GM12875 (cell line): ENCODE data around the gene ZNF804B.

Experiments used
- H3K4me3 ChIP-seq: one replicate; pipeline ENCODE4 v1.5.1; 2011; ENCODE audit warnings: low read depth, low read length, control low read depth
- CTCF ChIP-seq: IDR thresholded peaks from 2 replicates; pipeline ENCODE4 v1.5.1; 2011; ENCODE audit warnings: low read depth, mild to moderate bottlenecking, control low read depth, inconsistent platforms, low read length, moderate library complexity, borderline replicate concordance; ENCODE audit not compliant: insufficient read depth

Gene ZNF804B

DNA sequence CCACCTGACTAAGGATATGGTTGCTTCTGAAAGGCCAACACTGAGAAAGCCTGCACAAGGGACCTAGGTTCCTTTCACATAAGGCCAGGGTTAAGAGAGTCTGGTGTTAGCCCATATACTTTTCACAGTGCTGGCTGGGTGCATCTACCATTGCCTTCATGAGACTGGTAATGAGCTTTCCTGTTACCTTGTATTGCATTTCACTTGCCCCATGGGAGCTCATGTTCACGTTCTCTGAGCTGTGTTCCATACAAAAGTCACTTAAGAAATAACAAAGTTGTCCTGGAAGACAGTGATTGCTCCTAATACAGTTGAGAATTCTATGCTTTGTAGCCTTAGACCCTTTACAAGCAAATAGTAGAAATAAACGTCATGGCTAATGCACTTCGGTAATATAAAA lies 373.9 kb downstream of the ZNF804B start:
- H3K4me3 ChIP-seq: no peak overlapping the region
- TF ChIP-seq CTCF: no peak

DNA sequence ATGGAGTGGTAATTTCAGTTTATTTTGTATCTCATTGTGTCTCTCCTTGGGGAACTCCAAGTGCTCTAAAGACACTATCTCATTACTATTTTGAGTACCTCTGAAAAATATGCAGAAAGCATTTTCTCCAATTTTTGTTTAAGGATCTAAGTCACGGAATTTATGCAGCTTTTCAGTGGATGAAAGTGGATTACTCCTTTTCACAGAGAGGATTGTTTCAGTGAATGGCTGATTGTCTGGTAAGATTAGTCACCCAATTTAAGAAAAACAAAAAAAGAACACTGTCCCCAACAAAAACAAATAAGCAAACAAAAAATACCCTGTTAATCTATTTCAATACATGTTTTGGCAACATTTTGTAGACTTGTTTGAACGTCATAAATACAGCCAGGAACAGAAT lies 374.3 kb downstream of the ZNF804B start:
- no peak for TF ChIP-seq CTCF
- no peak overlapping the region for H3K4me3 ChIP-seq

GRCh38 chr7:89145801-89146200 lies 386.3 kb downstream of the ZNF804B start:
- no peak overlapping the region for H3K4me3 ChIP-seq
- no peak for TF ChIP-seq CTCF

DNA sequence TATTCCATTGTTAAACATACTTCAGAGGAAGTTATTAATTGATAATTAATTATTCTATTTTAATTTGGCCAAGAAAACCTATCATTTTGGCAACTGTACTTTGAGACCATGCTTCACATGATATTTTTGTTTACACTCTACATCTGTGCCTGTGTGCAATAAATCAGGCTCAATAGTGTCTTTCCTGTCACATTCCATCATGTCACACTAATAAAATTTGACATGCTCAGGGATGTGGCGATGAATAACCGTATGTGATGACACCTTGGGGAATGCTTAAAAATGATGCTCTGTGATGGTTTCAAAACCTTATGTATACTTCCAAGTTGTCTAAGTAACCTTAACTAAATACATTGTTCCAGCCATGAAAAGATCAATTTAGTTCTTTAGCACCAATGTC lies 400.6 kb downstream of the ZNF804B start:
- no peak overlapping the region for H3K4me3 ChIP-seq
- no peak for TF ChIP-seq CTCF

DNA sequence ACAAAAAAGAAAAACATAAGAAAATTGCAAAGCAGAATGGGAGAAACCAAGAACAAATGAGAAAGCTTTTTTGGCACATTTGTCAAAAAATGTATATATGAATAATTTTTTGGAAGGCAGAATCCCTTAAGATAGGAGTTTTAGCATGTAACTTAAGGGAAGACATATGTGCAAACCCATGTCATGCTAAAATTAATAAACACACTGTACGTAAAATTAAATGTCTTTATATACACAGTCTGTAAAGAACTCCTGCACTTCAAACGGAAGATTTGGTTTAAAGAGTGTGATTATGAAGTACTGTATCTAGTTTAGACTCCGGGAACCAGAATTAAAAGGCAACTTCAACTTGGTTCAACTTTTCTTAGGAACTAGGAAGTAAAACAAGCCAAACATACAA lies 405.9 kb downstream of the ZNF804B start:
- no peak for TF ChIP-seq CTCF
- H3K4me3 ChIP-seq: no peak overlapping the region

DNA sequence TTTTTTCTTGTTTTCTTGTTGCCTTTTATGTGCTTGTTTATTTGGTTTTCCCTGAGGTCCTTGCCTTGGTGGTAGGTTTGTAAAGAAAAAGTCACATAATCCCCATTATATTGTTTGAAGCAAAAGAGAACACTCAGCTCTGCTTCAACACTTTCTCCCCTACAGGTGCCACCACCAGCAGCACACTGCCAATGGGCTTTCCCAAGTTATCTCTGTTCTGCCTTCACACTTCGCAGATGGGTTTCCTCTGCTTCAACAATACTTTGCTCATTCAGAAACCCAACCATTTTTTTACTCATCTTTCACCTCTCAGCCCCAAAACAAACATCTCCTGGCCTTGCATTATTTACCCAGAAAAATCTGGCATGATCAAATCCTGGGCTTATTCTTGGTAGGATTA lies 411.1 kb downstream of the ZNF804B start:
- TF ChIP-seq CTCF: no peak

DNA sequence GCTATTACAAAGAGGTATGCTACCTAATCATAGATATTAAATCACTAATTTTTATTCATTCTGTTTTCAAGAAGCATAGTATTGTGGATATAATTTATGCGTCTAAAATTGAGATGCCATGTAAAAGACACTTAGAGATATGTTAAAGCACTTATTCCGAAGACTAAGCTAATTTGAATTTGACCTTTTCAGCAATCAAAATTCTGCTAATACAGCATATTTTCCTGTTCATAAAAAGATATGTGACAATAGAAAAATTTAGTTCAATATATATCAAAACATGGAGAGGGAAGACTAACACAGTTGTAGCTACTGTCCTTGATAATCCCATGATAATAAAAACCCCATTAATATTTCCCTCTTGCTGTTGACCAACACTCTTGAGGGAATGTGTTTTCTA lies 422.6 kb downstream of the ZNF804B start:
- no peak overlapping the region for H3K4me3 ChIP-seq
- no peak for TF ChIP-seq CTCF

More for the DNA sequence above, 411.1 kb downstream of the ZNF804B start:
- H3K4me3 ChIP-seq: no peak overlapping the region
